DOHH2 (cell line): ENCODE data around the gene SERPING1.

Experiments
- CTCF ChIP-seq: fragments of 200-600 bp; sonication (generic); IDR thresholded peaks from one replicate; pipeline ENCODE4 v1.5.1; 2014; ENCODE audit warnings: antibody characterized with exemption, mild to moderate bottlenecking, low read depth, low read length; ENCODE audit not compliant: poor library complexity, severe bottlenecking
- EZH2phosphoT487 ChIP-seq: fragments of 200-600 bp; sonication (generic); IDR thresholded peaks from 2 replicates; pipeline ENCODE4 v1.6.1; 2017; ENCODE audit warnings: borderline replicate concordance, mild to moderate bottlenecking, antibody characterized with exemption, low read length, moderate library complexity, mixed read lengths

GRCh38 chr11:57614234-57614772, 16.8 kb downstream of the SERPING1 start:
- TF ChIP-seq CTCF = no peak
- no peak for TF ChIP-seq EZH2phosphoT487
